ENCODE results near the gene CTCF.
"Not testable (repeated sequence)": the region's sequence is repeated elsewhere in the genome, so short reads cannot be mapped to it uniquely, and the experiment has no call there.

The CTCF gene, protein sequence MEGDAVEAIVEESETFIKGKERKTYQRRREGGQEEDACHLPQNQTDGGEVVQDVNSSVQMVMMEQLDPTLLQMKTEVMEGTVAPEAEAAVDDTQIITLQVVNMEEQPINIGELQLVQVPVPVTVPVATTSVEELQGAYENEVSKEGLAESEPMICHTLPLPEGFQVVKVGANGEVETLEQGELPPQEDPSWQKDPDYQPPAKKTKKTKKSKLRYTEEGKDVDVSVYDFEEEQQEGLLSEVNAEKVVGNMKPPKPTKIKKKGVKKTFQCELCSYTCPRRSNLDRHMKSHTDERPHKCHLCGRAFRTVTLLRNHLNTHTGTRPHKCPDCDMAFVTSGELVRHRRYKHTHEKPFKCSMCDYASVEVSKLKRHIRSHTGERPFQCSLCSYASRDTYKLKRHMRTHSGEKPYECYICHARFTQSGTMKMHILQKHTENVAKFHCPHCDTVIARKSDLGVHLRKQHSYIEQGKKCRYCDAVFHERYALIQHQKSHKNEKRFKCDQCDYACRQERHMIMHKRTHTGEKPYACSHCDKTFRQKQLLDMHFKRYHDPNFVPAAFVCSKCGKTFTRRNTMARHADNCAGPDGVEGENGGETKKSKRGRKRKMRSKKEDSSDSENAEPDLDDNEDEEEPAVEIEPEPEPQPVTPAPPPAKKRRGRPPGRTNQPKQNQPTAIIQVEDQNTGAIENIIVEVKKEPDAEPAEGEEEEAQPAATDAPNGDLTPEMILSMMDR

DNA sequence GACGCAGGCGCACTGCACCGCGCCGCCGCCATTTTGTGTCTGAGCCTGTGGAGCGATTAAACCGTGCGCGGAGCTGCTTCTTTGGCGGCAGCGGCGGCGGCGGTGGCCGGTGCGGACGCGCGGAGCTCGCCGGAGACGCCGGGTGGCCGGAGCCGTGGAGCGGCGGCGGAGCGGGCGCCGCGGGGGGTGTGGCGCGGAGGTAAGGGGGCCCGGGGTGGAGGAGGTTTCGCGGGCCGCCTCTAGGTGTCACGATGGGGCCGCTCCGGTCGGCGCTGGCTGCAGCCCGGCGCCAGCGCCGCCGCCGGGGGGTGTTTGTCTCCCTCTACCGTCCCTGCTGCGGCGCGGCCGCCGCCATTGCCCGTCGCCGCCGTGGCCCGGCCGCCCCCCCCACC lies at the start of gene CTCF:
Gene CTCF (plus strand): TSS at position 1 of the 392 bp plus-strand sequence. CDS start 48,307 bp downstream, outside the sequence.
- peak; percentile 88 for DNase-seq

DNA sequence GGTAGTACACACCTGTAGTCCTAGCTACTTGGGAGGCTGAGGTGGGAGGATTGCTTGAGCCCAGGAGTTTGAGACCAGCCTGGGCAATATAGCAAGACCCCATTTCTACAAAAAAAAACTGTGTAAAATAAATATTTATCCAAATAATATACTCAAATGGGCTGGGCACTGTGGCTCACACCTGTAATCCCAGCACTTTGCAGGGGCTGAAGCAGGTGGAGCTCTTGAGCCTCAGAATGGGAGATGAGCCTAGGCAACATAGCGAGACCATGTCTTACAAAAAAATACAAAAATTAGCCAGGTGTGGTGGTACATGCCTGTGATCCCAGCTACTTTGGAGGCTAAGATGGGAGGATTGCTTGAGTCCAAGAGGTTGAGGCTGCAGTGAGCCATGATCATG lies 48.4 kb upstream of the CTCF start:
- not testable (repeated sequence) for DNase-seq

DNA sequence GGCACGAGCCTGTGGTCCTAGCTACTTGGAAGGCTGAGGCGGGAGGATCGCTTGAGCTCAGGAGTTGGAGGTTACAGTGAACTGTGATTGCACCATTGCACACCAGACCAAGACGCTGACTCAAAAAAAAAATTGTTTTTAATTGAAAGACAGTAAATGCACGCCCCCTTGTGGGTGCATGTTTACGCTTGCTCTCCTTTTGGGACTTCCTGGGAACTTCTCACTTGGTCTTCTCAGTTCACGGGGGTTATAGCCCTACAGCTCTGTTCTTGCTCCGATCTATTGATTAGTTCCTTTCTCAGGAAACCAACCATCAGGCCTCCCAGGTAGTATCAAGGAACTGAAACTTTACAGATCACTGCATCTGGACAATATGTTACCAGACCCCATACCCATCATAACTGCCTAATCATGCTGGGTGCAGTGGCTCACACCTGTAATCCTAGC lies 47.9 kb upstream of the CTCF start:
- DNase-seq: peak; percentile 88

DNA sequence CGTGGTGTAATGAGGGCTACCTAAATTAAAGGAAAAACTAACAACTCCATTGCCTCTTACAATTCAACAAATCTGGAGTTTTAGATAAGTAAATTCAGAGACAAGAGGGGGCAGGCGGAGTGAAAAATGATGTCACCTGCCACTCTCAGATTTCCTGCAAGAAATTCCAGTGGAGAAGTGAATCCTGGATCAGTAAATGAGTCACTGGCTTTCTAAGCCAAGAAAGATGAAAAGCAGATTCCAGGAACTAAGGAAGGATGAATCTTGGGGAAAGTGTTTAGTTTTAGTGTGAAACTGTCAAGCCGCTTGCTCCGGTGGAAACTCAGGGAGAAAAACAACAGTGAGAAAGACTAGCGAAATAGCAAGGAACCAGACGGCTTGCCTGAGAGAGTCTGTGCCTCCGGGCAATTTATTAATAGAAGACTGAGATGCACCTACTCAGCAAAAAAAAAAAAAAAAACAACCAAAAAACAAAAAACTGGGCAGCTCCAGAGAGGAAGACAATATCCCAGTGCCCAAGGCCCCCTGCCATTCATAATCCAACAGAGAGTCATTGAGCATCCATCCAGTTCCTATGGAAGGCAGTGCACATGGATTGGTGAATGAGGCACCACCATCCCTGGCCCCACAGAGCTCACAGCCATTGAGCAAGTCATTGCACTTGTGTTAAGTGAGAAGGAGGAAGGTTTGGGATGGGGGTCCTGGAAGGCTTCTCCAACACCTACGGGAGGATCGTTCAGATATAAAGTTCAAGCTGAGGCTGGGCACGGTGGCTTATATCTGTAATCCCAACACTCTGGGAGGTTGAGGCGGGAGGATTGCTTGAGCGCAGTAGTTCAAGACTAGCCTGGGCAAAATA lies 45.8 kb upstream of the CTCF start:
- no peak for DNase-seq

DNA sequence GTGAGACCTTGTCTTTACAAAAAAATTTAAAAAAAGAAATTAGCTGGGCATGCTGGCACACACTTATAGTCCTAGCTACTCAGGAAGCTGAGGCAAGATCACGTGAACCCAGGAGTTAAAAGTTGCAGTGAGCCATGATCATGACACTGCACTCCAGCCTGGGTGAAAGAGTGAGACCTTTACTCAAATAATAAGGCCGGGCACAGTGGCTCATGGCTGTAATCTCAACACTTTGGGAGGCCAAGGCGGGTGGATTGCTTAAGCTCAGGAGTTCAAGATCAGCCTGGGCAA lies 45.2 kb upstream of the CTCF start:
- no peak for DNase-seq

DNA sequence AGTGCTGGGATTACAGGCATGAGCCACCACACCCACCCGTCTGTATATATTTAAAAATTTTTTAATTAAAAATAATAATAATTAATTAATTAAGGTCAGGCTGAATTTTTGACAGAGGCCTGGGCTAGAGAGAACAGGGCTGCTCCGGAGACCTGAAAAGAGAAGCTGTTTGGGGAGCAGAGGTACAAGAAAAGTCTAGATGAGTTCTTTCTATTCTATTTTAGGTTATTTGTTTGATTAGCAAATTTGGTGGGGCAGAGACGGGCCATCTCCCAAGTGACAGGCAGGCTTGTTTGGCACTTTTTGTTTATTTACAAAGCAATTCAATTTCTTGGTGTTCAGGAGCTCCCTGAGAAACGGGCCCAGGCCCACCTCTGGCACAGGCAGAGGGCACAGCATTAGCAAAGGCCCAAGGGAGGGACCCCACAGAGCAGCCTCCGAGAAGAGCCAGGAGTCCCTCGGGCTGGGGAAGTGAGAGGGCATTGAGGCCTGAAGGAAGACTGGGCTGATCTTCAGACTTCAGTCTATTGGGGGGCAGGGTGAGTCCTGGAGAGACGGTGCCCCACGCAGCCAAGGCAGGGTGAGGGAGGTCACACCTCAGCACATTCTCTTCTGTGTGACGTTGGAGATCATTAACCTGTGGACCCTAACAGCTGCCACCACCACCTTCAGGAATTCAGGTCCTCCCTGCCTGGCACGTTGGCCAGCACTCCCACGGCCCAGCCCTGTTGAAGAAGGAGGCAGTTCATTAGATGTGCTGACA lies 44.5 kb upstream of the CTCF start:
- no peak for DNase-seq

DNA sequence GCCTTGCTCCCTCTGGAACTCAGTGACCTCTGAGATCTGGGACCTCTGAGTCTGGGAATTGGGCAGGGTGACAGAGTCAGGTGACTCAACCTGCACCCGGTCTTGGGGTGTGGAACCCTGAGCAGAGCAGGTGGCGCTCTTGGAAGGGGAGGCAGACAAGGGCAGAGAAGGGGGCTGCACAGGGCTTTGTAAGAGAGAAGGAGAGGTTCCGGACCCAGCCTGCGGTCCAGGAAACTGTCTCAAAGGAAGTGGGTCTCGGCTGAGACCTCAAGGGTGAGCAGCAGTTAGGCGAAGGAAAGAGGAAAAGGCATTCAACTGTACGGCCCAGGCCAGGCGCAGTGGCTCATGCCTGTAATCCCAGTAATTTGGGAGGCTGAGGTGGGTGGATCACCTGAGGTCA lies 43.6 kb upstream of the CTCF start:
- no peak for DNase-seq

DNA sequence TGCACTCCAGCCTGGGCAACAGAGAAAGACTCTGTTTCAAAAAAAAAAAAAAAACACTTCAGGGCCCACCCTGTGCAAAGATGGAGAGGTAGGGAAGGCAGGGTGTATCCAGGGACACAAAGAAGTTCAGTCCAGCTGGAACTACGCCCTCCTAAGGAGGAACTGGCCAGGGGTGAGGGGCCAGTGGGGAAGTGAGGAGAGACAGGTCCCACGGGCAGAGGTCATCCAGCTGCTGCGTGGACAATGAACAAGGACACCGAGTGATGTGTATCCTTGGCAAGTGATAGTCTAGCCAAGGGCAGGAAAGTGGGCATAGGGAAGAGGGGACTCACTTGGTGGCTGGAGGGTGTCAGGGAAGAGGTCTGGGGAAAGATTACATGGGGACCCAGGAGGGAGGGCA lies 43.1 kb upstream of the CTCF start:
- DNase-seq: no peak

DNA sequence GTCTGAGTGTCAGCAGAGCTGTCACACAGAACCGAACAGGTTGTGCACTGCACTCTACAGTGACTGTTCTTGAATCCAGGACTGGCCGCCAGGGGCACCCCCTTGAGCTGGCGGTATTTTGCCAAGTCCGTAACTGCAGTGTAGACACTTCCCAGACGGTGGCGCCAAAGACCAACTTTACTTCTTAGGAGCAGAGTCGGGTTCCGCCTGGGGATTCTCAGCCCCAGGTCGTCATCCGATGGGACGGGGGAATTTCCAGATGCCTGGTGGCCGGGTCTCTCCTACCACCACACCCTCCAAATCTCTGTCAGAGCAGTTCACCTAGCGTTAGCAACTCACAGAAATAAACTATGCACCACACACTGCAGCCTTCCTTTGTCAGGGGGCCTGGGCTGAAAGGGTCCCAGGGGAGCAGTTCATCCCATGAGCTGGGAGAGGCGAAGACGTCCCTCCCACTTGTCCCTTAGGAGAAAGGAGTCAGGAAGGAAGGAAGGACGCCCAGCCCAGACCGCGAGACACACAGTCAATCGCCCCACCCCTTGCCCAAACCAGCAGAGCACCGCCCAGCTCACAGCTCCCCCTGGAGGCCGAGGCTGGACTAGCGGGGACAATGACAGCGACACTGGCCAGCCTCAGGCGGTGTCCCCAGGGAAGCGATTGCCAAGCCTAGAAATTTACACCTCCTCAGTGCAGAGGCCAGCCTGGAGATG lies 41.1 kb upstream of the CTCF start:
- DNase-seq: peak; percentile 98

DNA sequence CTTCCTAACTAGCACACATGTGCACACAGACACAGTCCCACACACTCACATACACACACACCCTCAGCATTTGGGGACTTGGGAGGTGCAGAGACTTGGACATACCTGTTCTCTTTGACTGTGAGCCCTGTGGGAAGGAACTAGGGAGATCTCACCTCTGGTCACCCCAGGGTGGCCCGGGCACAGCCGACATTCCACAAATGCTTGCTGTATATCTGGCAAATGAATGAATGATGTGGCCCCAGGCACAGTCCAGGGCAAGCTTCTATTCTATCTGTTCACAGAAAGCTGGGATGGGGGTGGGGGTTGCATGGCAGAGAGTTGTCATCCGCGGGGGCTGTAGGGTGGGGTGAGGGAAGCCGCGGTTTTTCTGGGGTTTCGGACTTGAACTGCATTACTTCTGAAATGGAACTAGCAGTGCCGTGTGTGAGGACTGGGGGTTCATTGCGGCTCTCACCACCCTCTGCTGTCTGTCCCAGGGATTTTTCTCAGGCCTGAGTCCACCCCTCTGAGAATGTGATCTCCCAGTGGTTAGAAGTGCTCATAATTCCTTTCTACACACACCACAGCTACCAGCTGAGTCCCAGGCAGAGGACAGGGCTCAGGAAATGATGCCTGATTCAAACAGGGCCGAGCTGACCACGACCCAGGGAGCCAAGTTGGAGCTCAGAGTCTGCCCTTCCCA lies 37.0 kb upstream of the CTCF start:
- DNase-seq: no peak

DNA sequence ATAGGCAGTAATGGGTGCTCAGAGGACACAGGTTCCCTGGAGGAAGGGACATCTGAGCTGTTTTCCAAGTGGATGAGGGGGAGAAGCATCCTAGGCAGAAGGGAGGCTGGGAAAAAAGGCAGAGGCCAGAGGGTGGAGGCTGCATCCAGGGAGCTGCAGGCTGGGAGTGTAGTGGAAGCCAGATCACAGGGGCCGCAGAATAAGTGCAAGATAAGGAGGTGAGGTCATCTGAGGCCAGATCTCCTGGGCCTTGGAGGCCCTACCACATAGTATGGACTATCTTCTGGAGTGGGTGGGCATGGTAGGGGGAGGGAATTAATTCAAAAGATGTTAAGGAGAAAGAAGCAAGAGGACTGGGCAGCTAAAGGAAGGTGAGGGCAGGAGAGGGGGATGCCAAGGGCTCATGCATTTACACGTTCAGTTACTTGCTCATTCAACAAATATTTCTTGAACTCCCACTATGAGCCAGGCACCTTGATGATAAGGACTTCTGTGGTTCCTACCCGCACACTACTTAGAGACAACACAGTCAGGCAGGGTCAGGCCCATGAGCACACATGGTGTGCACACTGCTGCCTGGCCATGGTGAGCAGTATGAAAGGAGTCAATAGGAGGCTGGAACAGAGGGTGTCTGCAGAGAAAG lies 36.1 kb upstream of the CTCF start:
- DNase-seq: no peak

DNA sequence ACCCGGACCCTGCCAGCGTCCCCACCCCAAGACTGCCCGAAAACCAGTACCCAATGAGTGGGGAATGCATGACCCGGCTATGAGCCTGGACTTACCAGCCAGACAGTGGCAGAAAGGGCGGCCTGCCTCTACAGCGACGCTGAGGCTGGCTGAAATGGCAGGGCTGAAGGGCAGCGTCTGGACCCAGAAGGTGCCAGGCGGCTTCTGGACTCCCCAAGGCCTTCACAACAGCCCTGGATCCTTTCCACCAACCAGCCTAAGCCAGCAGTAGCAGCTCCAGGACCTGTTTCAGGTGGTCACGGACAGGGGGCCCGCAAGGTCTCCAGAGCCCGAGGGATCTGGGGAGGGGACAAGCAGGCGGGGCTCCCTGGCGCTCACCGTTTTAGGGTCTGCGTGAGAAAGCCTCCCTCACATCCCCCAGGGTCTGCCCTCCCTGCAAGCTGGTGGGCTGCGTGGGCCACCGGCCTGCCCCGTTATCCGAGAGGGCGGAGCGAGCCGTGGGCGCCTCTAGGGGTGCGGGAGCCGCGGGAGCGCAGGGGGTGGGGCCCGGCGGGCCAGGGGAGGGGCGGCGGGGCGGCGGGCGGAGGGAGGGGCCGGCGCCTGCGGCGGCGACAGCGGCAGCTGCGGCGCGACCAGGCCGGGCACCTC lies 34.0 kb upstream of the CTCF start, which contains the start of gene RIPOR1:
Gene RIPOR1 (plus strand): TSS at position 608 of the 648 bp plus-strand sequence. CDS start 9,618 bp downstream, outside the sequence.
- peak; percentile 48 for DNase-seq

DNA sequence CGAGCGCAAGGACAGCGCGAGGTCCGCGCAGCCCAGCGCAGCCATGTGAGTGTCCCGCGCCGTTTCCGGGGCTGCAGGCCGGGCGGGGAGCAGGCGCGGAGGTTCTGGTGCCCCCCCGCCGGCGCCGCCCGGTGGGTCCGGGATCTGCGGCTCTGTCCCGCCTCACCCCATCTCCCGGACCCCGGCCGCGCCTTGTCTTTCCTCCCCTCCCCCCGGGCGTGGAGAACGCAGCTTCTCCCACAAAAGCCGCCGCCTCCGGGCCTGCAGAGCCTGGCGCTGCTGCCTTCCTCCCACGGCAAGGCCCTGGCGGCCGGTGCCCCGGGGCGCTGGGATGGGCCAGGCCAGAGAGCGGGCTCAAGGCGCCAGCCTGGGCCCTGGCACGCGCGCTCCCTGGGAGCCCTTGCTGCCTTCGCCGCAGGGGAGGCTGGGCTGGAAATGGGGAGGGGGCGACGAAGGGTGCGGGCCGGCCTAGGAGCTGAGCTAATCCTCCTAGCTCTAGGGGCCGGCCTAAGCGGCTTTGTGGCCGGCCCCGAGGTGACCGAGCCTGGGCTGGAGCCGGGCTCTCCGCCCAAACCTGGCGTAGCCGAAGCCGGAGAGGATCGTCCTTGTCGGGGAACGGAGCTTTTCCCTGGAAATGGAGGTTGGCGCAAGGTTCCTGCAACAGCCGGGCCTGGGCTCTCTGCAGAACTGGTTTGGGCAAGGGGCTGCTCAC lies 33.3 kb upstream of the CTCF start:
- DNase-seq: no peak

DNA sequence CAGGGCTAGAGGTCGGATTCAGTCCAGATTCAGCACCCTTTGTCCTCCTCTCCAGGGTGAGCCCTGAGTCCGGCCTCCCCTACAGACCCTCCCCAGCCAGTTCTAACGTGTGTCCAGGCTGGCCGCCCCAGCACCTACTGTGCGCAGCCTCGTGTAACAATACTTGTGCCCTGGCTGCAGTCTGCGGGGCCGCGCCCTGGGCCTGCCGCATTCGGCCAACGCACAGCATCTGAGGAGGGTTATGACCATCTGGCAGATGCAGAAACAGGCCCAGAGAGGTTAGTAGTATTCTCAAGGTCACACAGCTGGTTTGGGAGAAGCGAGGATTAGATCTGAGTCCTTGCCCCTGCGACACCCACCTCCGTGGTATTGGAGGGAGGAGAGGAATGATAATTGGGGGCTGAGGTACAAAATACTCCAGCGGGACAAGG lies 32.7 kb upstream of the CTCF start:
- no peak for DNase-seq

DNA sequence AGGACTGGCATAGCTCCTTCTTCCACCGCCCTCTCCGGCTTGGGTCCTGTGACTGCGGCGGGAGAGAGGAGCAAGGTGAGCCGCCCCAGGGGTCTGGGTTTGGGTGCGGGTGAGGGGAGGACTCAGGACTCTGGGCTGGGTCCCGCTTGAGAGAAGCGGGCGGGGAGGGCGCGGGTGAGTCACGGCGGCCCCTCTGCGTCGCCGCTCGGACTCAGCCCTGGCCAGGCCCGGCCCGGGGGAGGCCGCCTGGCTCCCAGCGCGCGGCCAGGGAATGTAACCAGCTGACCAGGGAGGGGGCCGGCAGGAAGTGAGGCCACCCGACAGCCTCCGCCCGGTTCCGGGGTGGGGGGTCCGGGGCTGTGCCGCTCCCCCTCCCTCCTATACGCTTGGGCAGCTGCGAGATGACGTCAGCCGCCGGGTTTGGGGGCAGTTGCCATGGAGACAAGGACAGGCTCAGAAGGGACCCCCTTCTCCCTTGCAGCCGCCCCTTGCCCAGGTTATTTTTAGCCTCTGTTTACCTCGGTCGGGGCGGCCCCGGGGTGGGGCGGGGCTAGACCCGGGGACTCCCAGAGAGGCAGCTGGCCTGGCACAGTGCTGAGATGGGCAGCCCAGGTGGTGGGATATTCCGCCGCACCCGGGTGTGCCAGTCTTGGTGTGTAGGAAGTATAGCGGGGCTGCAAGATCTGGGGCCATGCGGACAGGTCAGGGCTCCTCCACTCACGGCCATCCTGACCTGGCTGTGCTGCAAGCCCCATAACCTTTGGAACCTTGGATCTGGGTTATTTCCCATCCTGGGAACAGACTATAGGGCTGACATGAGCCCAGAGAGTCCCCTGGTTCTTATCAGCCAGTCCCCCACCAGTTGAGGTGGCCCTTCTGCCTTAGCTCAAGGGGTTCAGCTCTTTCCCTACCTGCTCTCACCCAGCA lies 32.0 kb upstream of the CTCF start:
- DNase-seq: peak; percentile 57

DNA sequence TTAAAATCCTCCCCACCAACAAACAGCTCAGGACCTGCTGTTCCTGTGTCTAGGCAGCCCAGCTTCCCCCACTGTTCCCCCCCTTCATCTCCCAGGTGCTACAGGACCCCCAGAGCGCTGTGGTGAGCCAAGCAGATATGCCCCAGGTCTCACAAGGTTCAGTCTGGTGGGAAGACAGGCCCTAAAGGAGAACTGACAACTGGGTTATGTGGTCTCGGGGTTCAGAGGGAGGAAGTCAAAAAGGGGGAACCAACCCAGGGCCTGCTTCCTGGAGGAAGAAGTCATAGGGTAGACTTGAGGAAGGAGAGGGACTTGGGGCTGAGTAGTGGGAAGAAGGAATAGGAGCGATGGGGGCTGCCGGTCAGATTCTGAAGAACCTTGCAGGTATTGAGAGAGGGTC lies 31.1 kb upstream of the CTCF start:
- no peak for DNase-seq

DNA sequence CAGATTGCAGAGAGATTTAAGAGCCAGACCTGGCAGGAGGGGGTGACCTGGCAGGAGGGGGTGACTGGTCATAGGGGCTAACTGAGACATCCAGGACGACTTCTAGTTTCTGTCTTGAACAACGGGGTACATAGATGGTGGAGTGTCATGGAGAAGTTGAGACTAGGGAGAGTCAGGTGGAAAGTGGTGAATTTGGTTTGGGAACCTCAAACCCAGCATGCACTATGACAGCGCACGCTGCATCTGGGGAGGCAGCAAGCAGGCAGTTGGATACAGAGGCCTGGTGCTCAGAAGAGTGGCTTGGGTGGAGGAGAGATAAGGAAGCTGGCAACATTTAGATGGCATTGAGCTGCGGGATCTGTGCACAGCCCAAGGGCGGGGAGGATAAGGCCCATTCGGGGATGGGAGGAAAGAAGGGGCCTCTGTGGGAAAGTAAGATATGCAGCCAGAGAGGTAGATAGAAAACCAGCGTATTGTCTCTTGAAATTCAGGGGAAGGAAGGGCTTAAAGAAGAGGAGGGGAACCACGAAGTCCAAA lies 29.2 kb upstream of the CTCF start:
- no peak for DNase-seq

DNA sequence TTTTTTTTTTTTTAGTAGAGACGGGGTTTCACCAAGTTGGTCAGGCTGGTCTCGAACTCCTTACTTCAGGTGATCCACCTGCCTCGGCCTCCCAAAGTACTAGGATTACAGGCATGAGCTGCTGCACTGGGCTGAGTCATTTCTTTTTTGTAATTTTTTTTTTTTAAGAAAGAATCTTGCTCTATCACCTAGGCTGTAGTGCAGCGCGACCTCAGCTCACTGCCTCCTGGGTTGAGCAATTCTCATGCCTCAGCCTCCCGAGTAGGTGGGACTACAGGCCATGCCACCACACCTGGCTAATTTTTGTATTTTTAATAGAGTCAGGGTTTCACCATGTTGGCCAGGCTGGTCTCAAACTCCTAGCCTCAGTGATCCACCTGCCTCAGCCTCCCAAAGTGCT lies 28.3 kb upstream of the CTCF start:
- not testable (repeated sequence) for DNase-seq

Data from CD4-positive, alpha-beta T cell treated with Interleukin-17A for 1 hour (primary cell).